ENCODE measurements around the gene KLF1.
A peak's percentile ranks its signal among the peaks of the same experiment; 100 is the strongest.

Gene KLF1

DNA sequence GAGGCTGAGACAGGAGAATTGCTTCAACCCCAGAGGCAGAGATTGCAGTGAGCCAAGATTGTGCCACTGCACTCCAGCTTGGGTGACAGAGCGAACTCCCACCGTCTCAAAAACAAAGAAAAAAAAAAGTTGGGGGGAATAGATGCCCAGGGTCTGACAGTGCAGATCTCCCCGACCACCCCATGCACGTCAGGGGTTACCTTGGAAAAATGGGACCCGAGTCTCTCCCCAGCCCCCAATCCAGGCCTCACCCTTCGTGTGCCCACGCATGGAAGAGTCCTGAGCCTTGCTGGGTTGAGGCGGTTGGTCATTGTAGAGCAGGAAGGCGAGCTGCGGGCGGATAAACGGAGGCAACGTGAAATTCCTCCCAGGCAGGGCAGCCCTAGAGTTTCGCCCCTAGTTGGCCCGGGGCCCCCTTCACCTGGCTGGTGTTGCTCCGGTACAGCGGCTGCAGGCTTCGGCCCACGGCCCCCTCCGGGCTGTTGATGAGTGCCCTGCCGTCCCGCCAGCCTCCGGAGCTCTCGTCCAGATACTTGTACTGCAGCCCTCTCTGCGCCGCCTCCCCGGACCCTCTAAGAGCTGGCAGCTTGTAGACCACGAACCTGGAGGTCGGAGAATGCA is 6.3 kb downstream of the KLF1 start:
- H3K4me1 ChIP-seq (ENCODE audit: control insufficient read depth, low read length): peaks cover 30% of the 10 kb centered on the region
- peaks cover 13% of the 10 kb centered on the region for H3K79me2 ChIP-seq (ENCODE audit: control insufficient read depth, low read length)

DNA sequence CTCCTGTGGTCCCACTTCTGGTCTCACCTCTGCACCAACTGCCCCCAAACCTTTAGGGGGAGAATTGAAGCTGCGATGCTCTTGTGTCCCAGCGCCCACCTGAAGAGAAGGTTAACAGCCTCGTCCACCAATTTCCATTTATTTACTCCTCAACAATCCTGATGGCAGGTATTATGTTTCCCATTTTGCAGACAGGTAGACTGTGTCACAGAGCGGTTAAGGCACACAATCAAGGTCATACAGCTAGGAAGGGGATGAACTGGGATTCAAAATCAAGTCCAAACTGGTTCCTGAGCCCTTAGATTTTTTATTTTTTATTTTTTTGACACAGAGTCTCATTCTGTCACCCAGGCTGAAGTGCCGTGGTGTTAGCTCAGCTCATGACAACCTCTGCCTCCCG is 11.9 kb downstream of the KLF1 start:
- no peak overlapping the region for H3K4me3 ChIP-seq (ENCODE audit: low read length)
- TF ChIP-seq EZH2phosphoT487 (IDR thresholded peaks at IDR 0.05; ENCODE audit: borderline replicate concordance, low read length) (no peak), CTCF (IDR thresholded peaks at IDR 0.05; ENCODE audit: low read depth, low read length, poor library complexity, severe bottlenecking) (no peak)
- H3K36me3 ChIP-seq (ENCODE audit: control insufficient read depth, low read length): peaks cover 12% of the 10 kb centered on the region; the same call in 1 of the 2 replicates
- no peak overlapping the region for H3K27ac ChIP-seq (ENCODE audit: low read depth, low read length)
- peaks cover 7% of the 10 kb centered on the region; the same call in 1 of the 2 replicates for H3K9me3 ChIP-seq (ENCODE audit: control insufficient read depth, insufficient read depth, low read length)
- H3K9me2 ChIP-seq (replicated peaks; ENCODE audit: control insufficient read depth, low read length): no peaks in the 10 kb centered on the region
- no peaks in the 10 kb centered on the region for H3K27me3 ChIP-seq (ENCODE audit: control insufficient read depth, low read length)
- peaks cover 5% of the 10 kb centered on the region; the same call in 1 of the 2 replicates for H3F3A ChIP-seq (ENCODE audit: control insufficient read depth, insufficient read depth)
- H3K4me2 ChIP-seq (ENCODE audit: low read length): no peak overlapping the region
- peaks cover 3% of the 10 kb centered on the region for H3K4me1 ChIP-seq (ENCODE audit: control insufficient read depth, low read length)
- no peaks in the 10 kb centered on the region for H4K20me1 ChIP-seq (ENCODE audit: control insufficient read depth, insufficient read depth, low read depth, low read length)
- H3K79me2 ChIP-seq (ENCODE audit: control insufficient read depth, low read length): peaks cover 2% of the 10 kb centered on the region

More for the DNA sequence above, 6.3 kb downstream of the KLF1 start:
- peaks cover 12% of the 10 kb centered on the region for H3K9me3 ChIP-seq (ENCODE audit: control insufficient read depth, insufficient read depth, low read length)
- TF ChIP-seq EZH2phosphoT487 (IDR thresholded peaks at IDR 0.05; ENCODE audit: borderline replicate concordance, low read length) (no peak), CTCF (IDR thresholded peaks at IDR 0.05; ENCODE audit: low read depth, low read length, poor library complexity, severe bottlenecking) (no peak)
- H3K27me3 ChIP-seq (ENCODE audit: control insufficient read depth, low read length): peaks cover under 1% of the 10 kb centered on the region; the same call in 1 of the 2 replicates
- peak overlapping the region; percentile 49 for H3K27ac ChIP-seq (ENCODE audit: low read depth, low read length)
- no peaks in the 10 kb centered on the region for H3F3A ChIP-seq (ENCODE audit: control insufficient read depth, insufficient read depth)
- no peaks in the 10 kb centered on the region for H4K20me1 ChIP-seq (ENCODE audit: control insufficient read depth, insufficient read depth, low read depth, low read length)
- H3K4me3 ChIP-seq (ENCODE audit: low read length): peak overlapping the region; percentile 95
- peaks cover 7% of the 10 kb centered on the region for H3K36me3 ChIP-seq (ENCODE audit: control insufficient read depth, low read length)
- no peaks in the 10 kb centered on the region for H3K9me2 ChIP-seq (replicated peaks; ENCODE audit: control insufficient read depth, low read length)
- peak overlapping the region; percentile 85 for H3K4me2 ChIP-seq (ENCODE audit: low read length)

DNA sequence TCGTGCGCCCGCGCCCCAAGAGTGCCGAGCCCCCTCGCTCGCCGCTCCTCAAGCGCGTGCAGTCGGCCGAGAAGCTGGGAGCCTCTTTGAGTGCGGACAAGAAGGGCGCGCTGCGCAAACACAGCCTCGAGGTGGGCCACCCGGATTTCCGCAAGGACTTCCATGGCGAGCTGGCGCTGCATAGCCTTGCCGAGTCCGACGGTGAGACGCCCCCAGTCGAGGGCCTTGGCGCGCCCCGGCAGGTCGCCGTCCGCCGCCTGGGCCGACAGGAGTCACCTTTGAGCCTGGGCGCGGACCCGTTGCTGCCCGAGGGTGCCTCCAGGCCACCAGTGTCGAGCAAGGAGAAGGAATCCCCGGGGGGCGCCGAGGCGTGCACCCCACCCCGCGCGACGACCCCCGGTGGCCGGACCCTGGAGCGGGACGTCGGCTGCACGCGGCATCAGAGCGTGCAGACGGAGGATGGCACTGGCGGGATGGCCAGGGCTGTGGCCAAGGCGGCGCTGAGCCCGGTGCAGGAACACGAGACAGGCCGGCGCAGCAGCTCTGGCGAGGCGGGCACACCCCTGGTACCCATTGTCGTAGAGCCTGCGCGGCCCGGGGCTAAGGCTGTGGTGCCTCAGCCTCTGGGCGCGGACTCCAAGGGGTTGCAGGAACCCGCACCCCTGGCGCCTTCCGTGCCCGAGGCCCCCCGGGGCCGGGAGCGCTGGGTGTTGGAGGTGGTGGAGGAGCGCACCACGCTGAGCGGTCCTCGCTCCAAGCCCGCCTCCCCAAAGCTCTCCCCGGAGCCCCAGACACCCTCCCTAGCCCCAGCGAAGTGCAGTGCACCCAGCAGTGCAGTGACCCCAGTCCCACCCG is 12.9 kb downstream of the KLF1 start:
- Histone ChIP-seq H3K4me1 (ENCODE audit: control insufficient read depth, low read length) (no peaks in the 10 kb centered on the region), H3K4me3 (ENCODE audit: low read length) (no peak overlapping the region), H3K79me2 (ENCODE audit: control insufficient read depth, low read length) (no peaks in the 10 kb centered on the region), H3K4me2 (ENCODE audit: low read length) (no peak overlapping the region), H4K20me1 (ENCODE audit: control insufficient read depth, insufficient read depth, low read depth, low read length) (no peaks in the 10 kb centered on the region), H3F3A (ENCODE audit: control insufficient read depth, insufficient read depth) (peaks cover 5% of the 10 kb centered on the region; the same call in 1 of the 2 replicates), H3K36me3 (ENCODE audit: control insufficient read depth, low read length) (peaks cover 12% of the 10 kb centered on the region; the same call in 1 of the 2 replicates), H3K9me2 (replicated peaks; ENCODE audit: control insufficient read depth, low read length) (no peaks in the 10 kb centered on the region), H3K27ac (ENCODE audit: low read depth, low read length) (no peak overlapping the region), H3K9me3 (ENCODE audit: control insufficient read depth, insufficient read depth, low read length) (peaks cover 7% of the 10 kb centered on the region; the same call in 1 of the 2 replicates), H3K27me3 (ENCODE audit: control insufficient read depth, low read length) (no peaks in the 10 kb centered on the region)
- TF ChIP-seq CTCF (IDR thresholded peaks at IDR 0.05; ENCODE audit: low read depth, low read length, poor library complexity, severe bottlenecking) (no peak), EZH2phosphoT487 (IDR thresholded peaks at IDR 0.05; ENCODE audit: borderline replicate concordance, low read length) (no peak)
